Hair follicular keratinocyte (primary cell): ENCODE results near the gene SNX5. TPM values are rescaled to one million over a fixed set of nuclear protein-coding genes. Genes with fewer than 3 reads are reported as not detected.

Source experiments
- total RNA-seq: library from RNA; depleted of rRNA; stranded (reverse); fragments of >200 nt; gene quantifications from 2 replicates; pipeline ENCODE4 v1.2.3, GENCODE V29; 2015

Gene SNX5
- total RNA-seq: 88.2 and 115 TPM in 2 replicates

DNA sequence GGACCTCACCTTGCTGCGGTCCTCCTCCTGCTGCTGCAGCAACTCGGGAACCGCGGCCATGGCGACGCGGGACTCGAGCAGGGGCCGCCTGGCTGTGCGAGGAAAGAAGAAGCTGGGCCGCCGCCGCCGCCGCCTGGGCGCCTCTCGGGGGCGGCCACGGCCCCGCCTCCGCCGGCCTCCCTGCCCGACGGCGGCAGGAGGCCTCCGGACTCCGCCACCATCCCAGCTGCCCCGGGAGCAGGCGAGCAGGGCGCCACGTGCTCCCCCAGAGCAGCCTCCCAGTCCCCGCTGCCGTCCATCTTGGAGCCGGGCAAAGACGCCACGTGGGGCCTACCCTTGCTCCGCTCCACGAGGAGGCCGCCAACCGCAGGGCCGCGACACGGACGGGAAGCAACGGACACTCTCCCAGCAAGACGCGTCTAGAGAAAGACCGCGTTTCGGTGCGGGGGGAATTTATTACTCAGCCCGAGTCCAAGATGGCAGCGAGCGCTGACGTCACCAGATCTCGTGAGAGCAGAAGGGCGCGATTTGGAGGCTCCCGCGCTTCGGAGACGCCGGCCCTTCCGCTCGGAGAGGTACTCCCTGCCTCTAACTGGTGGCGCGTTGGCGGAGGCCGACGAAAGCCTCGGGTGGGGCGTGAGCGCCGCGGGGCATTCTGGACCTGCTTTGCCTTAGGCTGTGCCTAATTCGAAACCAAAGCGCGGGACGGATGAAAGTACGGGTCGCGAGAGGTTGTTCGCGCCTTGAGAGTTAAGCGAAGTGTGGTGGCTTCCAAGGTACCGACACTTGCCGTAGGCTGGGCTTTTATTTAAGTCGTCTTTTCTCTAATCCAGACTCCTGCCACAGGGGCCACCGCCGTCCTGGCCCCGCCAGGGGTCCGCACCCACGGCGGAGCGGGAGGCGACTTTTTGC, at the start of gene SNX5, which contains the start of gene MGME1:
TSS of gene SNX5 (minus strand) at position 429 of the 912 bp plus-strand sequence. CDS start at position 60, 369 bp downstream.
TSS of gene MGME1 (plus strand) at position 653 of the 912 bp plus-strand sequence. CDS start 842 bp downstream, outside the sequence.

Other genes starting within 250 kb of the SNX5 start
- gene MGME1, start 224 bp upstream of the SNX5 start, total RNA-seq: 7.2 and 12.9 TPM in 2 replicates
- 7.4 and 14.6 TPM in 2 replicates for gene OVOL2, start 89.1 kb upstream of the SNX5 start, total RNA-seq
- 9.0 and 12.5 TPM in 2 replicates for gene KAT14, start 169.1 kb upstream of the SNX5 start, total RNA-seq
- 11.6 and 15.5 TPM in 2 replicates for gene PET117, start 169.1 kb upstream of the SNX5 start, total RNA-seq